Ureter (tissue), 1 donor: ENCODE data around the gene UNKL. TPM values are rescaled to one million over a fixed set of nuclear protein-coding genes. Genes with fewer than 3 reads are reported as not detected.

Source experiments
- DNase-seq: peaks from one replicate; pipeline ENCODE4 v3.0.0-alpha.2; 2020; ENCODE audit warnings: low spot score
- total RNA-seq: library from RNA; stranded (reverse); gene quantifications from one replicate; pipeline ENCODE4 v1.2.4, GENCODE V29; 2023
- donor health status: DM: yes; HTN: yes; CAD: no.

Gene UNKL
- total RNA-seq, 1 donor from 2014 or later, result 16.7 TPM

- DNase-seq, result peak; percentile 87
These were observed 62.7 kb downstream of the UNKL start, which contains the start of the genes GNPTG and TSR3 for GRCh38 chr16:1351582-1352362. GNPTG (plus strand) TSS chr16:1351931; CDS start chr16:1351966, 35 bp downstream. TSR3 (minus strand) TSS chr16:1351878; CDS start chr16:1351804, 74 bp downstream.

GRCh38 chr16:1351215-1351581, 63.3 kb downstream of the UNKL start:
- no peak for DNase-seq

GRCh38 chr16:1350691-1351090, 63.8 kb downstream of the UNKL start:
- DNase-seq, result no peak

DNA sequence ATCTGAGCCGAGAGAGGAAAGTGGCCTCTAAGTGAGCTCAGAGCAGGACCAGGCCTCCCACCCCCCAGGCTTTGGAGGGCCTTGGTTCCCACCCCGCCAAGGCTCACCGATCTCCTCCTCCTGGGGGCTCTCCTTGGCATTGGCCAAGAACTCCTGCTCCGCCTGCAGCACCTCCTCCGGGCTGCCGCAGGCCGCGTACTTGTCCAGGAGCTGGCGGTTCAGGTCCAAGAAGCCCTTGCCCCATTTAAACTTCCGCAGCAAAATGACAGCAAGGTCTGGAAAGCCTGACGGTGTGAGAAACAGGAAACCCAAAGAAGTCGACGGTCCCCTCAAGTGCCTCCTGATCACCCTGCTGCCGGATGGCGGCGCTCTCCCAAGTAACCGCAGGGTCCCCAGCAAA, 64.6 kb downstream of the UNKL start:
- no peak for DNase-seq

GRCh38 chr16:1349351-1349750, 65.2 kb downstream of the UNKL start:
- DNase-seq, result no peak

- no peak for DNase-seq
These were observed 65.6 kb downstream of the UNKL start for GRCh38 chr16:1348926-1349325.

DNA sequence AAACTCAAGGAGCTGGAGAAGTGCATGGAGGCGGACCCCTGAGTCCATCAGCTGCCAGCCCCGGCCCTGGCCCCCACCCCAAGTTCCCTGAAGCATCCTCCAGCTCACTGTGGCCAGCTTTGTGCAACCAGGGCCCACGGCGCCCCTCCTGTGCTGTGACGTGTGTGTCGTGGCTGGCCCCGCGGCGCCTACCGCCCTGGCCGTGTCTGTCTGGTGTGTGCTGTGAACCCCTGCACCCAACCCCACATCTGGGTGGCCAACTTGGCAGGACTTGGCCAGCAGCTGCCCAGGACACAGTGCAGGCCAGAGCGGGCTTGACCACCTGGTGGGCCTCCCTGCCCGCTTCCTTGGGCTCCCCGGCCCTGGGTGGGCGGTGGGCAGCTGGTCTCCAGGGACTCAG, 66.1 kb downstream of the UNKL start:
- DNase-seq, result no peak

- no peak for DNase-seq
These were observed 66.5 kb downstream of the UNKL start for GRCh38 chr16:1347962-1348361.

DNA sequence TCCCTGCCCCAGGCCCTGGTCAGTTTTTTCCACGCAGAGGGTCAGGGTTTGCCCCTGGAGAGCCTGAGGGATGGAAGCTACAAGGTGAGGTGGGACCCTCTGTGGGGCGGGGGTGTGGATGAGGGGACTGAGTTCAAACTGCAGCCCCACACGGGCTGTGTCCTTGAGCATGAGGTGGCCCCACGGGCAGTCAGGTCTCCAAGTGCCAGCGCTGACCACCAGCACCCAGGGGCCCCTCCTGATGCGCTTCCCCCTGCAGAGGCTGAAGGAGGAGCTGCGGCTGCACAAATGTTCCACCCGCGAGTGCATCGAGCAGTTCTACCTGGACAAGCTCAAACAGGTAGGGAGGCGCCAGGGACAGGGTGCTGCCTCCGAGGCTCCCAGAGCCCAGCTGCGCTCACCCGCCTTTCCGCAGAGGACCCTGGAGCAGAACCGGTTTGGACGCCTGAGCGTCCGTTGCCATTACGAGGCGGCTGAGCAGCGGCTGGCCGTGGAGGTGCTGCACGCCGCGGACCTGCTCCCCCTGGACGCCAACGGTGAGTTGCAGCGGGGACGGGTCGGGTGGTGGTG, 67.1 kb downstream of the UNKL start:
- DNase-seq, result no peak

- DNase-seq, result no peak
These were observed 67.8 kb downstream of the UNKL start for GRCh38 chr16:1346422-1347285.

GRCh38 chr16:1345651-1346421, 68.7 kb downstream of the UNKL start:
- DNase-seq, result no peak

DNA sequence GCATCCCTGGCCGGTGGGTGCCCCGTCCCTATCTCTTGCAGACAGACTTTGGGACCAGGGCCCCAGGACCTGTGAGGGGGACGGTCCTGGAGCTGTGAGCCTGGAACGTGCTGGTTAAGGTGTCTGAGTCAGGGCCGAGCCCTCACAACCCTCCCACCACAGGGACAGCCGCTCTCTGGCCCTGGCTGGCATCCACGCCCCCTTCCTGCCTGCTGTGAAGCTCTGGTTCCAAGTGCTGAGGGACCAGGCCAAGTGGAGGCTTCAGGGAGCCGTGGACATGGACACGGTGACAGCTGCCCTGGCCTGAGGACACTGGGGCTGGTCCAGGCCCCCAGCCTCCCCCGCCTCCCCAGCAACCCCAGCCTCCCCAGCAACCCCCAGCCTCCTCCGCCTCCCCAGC, 69.4 kb downstream of the UNKL start:
- no peak for DNase-seq

DNA sequence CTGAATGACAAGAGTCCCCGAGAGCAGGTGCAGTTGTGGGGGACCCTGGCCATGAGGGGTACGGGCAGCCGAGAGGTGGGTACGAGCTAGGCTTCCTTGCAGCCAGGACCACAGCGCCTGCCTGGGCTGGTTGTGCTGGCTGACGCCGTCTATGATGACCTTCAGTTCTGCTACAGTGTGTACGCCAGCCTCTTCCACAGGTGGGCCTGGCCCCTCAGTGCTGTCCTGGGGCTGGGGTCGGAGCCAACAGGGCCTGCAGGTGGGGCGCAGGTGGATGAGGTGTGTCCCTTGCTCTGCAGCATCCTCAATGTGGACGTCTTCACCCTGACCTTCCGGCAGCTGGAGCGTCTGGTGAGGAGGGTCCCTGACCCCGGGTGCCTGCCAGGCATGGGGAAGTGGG, 70.0 kb downstream of the UNKL start:
- no peak for DNase-seq

DNA sequence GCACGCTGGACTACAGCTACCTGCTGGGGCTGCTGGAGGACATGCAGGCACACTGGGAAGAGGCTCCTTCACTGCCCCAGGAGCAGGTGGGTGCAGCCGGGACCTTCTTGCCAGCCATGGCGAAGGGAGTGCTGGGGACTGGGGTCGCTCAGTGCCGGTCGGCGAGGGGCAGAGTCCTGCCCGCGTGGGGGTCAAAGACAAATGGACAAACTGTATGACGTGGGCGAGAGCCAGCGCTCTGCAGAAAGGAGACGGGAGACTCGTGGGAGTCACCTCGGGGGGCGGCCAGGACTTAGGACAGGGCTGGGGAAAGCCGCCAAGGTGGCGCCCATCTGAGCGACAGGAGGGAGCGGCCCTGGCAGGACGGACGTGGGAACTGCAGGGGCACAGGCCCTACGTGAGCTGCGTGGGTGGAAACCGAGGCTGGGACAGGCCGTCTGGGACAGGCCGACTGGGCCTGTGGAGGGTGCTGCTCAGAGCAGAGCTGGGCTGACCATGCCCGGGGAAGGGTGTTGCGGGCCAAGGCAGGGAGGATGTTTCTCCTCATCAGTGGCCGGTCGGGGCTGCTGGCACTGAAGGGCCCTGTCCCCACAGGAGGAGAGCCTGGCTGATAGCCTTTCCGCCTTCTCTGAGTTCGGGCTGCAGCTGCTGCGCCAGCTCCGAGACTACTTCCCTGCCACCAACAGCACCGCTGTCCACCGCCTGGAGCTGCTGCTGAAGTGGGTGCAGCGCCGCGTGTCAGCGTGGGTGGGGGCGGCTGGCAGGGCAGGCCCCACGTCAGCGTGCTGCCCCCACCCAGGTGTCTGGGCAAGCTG, 70.9 kb downstream of the UNKL start:
- DNase-seq, result no peak

DNA sequence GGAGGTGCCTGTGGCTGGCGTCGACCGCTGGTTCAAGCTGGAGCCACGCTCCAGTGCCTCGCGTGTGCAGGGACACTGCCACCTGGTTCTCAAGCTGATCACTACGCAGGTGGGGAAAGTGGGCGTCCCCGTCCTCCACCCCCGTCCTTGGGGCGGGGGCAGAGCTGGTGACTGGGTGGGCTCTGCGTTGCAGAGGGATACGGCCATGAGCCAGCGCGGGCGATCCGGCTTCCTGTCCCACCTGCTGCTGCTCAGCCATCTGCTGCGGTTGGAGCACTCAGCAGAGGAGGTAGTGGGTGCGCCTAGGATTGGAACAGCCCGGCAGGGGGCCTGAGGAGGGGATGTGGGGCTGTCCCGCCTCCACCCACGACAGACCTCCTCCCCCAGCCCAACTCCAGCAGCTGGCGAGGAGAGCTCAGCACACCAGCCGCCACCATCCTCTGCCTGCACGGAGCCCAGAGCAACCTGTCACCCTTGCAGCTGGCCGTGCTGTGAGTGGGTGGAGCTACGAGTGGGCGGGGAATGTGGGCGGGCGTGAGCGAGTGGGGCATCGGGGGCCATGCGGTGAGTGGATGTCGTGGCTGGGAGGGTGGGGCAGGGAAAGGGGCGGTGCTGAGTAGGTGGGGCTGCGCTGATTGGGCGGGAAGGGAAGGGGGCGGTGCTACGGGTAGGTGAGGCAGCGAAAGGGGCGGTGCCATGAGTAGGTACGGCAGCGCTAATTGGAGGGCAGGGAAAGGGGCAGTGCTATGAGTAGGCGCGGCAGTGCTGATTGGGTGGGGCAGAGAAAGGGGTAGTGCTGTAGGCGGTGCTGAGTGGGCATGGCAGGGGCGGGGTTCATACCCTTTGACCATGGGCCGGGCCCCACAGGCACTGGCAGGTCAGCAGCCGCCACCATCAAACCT, 71.7 kb downstream of the UNKL start:
- DNase-seq, result peak; percentile 97

DNA sequence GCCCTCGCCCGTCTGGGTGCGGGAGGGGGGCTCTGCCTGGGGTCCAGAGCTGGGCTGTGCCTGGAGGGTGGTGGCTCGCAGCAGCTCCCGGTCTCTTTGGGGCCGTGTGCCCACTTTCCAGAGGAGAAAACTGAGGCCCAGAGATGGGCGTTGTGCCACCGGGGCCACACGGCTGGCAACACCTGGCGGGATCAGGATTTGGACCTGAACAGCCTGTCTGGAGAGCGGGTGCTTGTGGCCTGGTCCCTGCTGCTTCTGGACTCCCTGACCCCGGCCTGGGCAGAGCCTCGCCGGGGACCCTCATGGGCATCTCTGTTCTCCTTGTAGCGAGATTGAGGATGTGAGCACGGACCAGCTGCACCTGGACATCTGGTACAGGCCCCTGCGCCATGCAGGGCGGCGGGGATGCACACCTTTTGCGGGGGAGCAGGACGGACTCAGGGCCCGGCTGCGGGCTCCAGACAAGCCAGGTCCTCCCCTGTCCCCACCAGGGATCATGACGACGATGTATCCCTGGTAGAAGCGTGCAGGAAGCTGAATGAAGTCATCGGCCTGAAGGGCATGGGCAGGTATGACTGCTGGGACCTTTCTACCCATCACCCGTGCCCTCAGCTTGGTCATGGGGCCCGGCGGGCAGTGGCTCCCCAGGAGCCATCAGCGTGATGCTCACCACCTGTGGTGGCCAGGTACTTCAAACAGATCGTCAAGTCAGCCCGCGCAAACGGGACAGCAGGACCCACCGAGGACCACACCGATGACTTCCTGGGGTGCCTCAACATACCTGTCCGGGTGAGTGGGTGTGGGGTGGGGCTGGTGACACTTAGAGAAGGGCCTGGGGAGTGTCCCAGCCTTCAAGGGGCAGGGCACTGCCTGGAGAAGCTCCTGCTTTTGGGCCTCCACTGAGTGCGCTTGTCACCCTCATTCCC, 72.7 kb downstream of the UNKL start:
- DNase-seq, result no peak

DNA sequence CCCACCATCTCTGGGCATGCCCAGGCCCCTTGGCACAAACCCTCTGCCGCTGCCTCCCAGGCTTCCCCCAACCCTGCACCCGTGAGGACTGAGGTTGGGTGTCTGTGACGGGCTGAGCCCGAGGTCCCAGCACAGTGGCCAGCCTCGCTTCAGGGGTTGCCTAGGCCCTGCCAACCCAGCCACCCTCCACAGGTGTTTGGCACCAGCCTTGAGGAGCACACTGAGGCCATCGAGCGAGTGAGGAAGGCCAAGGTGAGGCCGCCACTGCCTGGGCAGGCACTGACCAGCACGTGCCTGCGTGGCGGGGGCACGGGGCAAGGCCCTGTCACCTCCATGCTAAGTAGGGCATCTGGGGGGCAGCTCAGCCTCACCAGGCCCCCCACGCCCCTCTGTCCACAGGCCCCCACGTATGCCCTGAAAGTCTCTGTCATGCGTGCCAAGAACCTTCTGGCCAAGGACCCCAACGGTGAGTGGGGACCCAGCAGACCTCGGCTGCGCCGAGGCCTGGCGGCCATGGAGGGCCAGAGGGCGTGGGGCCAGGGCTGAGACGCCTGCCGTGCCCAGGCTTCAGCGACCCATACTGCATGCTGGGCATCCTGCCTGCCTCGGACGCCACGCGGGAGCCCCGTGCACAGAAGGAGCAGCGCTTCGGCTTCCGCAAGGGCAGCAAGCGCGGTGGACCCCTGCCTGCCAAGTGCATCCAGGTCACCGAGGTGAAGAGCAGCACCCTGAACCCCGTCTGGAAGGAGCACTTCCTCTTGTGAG, 73.6 kb downstream of the UNKL start:
- DNase-seq, result no peak
